Uterus (tissue), 4 donors: ENCODE data around the gene ZBTB2. TPM values are rescaled to one million over a fixed set of nuclear protein-coding genes. Genes with fewer than 3 reads are reported as not detected.
"Not testable (repeated sequence)": the region's sequence is repeated elsewhere in the genome, so short reads cannot be mapped to it uniquely, and the experiment has no call there.

Source experiments
- DNase-seq, 2 donors: peaks; one replicate each; pipeline ENCODE4 v3.0.0-alpha.2; 2019 to 2020
- H3K27ac ChIP-seq, 2 donors: fragments of 200-600 bp; sonication (generic); 1 replicate in 1 of 2; 2 replicates in 1 of 2; pipeline ENCODE4 v1.5.1; 2016 to 2018
- H3K27me3 ChIP-seq, 2 donors: fragments of 200-600 bp; sonication (generic); one replicate each; pipeline ENCODE4 v1.5.1; 2018 to 2019; ENCODE audit warnings: control low read depth in 1 of 2
- H3K36me3 ChIP-seq, 2 donors: fragments of 200-600 bp; sonication (generic); one replicate each; pipeline ENCODE4 v1.5.1; 2019; ENCODE audit warnings: control low read depth in 1 of 2
- H3K4me1 ChIP-seq, 2 donors: fragments of 200-600 bp; sonication (generic); one replicate each; pipeline ENCODE4 v1.5.1; 2018 to 2019; ENCODE audit warnings: control low read depth in 1 of 2
- H3K4me3 ChIP-seq, 2 donors: fragments of 200-600 bp; sonication (generic); 1 replicate in 1 of 2; 2 replicates in 1 of 2; pipeline ENCODE4 v1.5.1; 2018 to 2019; ENCODE audit warnings: mild to moderate bottlenecking in 1 of 2
- H3K9me3 ChIP-seq, 2 donors: fragments of 200-600 bp; sonication (generic); one replicate each; pipeline ENCODE4 v1.5.1; 2019; ENCODE audit warnings: control low read depth in 1 of 2
- CTCF ChIP-seq, 4 experiments: fragments of 200-600 bp in 2 of 4; fragments of 450-650 bp in 2 of 4; sonication (generic) in 2 of 4; IDR thresholded peaks; one replicate each; pipeline ENCODE4 v1.5.1; 2016 to 2019; ENCODE audit warnings: antibody characterized with exemption in 4 of 4, mild to moderate bottlenecking in 2 of 4, moderate library complexity in 1 of 4
- POLR2A ChIP-seq, 2 donors: fragments of 450-650 bp; IDR thresholded peaks; one replicate each; pipeline ENCODE4 v1.6.1; 2016; ENCODE audit warnings: antibody characterized with exemption in 2 of 2, mild to moderate bottlenecking in 1 of 2, moderate library complexity in 1 of 2
- intact Hi-C: fragments of 100-400 bp; cut with DNase I; formaldehyde crosslinking; loops from one replicate; pipeline ENCODE4 v1.15.1; 2023; ENCODE audit warnings: low total_unique reads
- total RNA-seq, 4 donors: library from RNA; depleted of rRNA in 3 of 4; stranded (reverse); fragments of >200 nt in 3 of 4; gene quantifications; one replicate each; pipeline versions ENCODE4 v1.1.0 to v1.2.4, GENCODE V29; 2014 to 2023
- donor health status: DM: yes; HTN: yes; CAD: no.

Gene ZBTB2
- total RNA-seq, 4 donors from 2014 or later: 3.6 to 17.5 (median 6.8) TPM

- H3K9me3 ChIP-seq: no peaks in the 10 kb centered on the region
- intact Hi-C loops: no loop called here
- no peaks in the 10 kb centered on the region for H3K4me1 ChIP-seq
- H3K27me3 ChIP-seq: no peaks in the 10 kb centered on the region
- TF ChIP-seq CTCF (IDR thresholded peaks at IDR 0.05) (no peak), POLR2A (IDR thresholded peaks at IDR 0.05) (no peak)
- no peaks in the 10 kb centered on the region for H3K36me3 ChIP-seq
- H3K27ac ChIP-seq: no peak overlapping the region
- no peak for DNase-seq
- H3K4me3 ChIP-seq: no peak overlapping the region
Observed at GRCh38 chr6:151370509-151371078, 20.8 kb downstream of the ZBTB2 start.

GRCh38 chr6:151365233-151365632 lies 26.1 kb downstream of the ZBTB2 start:
- Histone ChIP-seq H3K4me3 (no peak overlapping the region), H3K4me1 (no peaks in the 10 kb centered on the region), H3K9me3 (no peaks in the 10 kb centered on the region), H3K36me3 (no peaks in the 10 kb centered on the region), H3K27me3 (no peaks in the 10 kb centered on the region), H3K27ac (no peak overlapping the region)
- TF ChIP-seq POLR2A (IDR thresholded peaks at IDR 0.05) (no peak), CTCF (IDR thresholded peaks at IDR 0.05) (no peak)
- intact Hi-C loops: no loop called here
- DNase-seq: no peak

GRCh38 chr6:151359486-151359885 lies 31.9 kb downstream of the ZBTB2 start:
- H3K9me3 ChIP-seq: no peaks in the 10 kb centered on the region
- intact Hi-C loops: no loop called here
- H3K27ac ChIP-seq: no peak overlapping the region
- TF ChIP-seq POLR2A (IDR thresholded peaks at IDR 0.05): no peak
- no peak for TF ChIP-seq CTCF (IDR thresholded peaks at IDR 0.05)
- H3K4me1 ChIP-seq: no peaks in the 10 kb centered on the region
- no peak overlapping the region for H3K4me3 ChIP-seq
- H3K36me3 ChIP-seq: no peaks in the 10 kb centered on the region
- DNase-seq: no peak
- no peaks in the 10 kb centered on the region for H3K27me3 ChIP-seq

- no peak overlapping the region for H3K27ac ChIP-seq
- no peak for DNase-seq
- no peaks in the 10 kb centered on the region for H3K4me1 ChIP-seq
- TF ChIP-seq POLR2A (IDR thresholded peaks at IDR 0.05) (no peak), CTCF (IDR thresholded peaks at IDR 0.05) (no peak)
- no peaks in the 10 kb centered on the region for H3K27me3 ChIP-seq
- intact Hi-C loops: no loop called here
- H3K4me3 ChIP-seq: no peak overlapping the region
- no peaks in the 10 kb centered on the region for H3K9me3 ChIP-seq
- no peaks in the 10 kb centered on the region for H3K36me3 ChIP-seq
Observed at GRCh38 chr6:151358475-151358874, 32.9 kb downstream of the ZBTB2 start.

GRCh38 chr6:151357758-151358436 lies 33.5 kb downstream of the ZBTB2 start:
- DNase-seq: no peak
- intact Hi-C loops: no loop called here
- Histone ChIP-seq H3K27ac (no peak overlapping the region), H3K9me3 (no peaks in the 10 kb centered on the region), H3K36me3 (no peaks in the 10 kb centered on the region), H3K4me3 (no peak overlapping the region), H3K27me3 (no peaks in the 10 kb centered on the region), H3K4me1 (no peaks in the 10 kb centered on the region)
- no peak for TF ChIP-seq POLR2A (IDR thresholded peaks at IDR 0.05)
- no peak for TF ChIP-seq CTCF (IDR thresholded peaks at IDR 0.05)

- H3K27ac ChIP-seq, intact Hi-C loops, H3K36me3 ChIP-seq, DNase-seq, H3K4me1 ChIP-seq, H3K27me3 ChIP-seq, H3K9me3 ChIP-seq, H3K4me3 ChIP-seq: not testable (repeated sequence)
Observed at GRCh38 chr6:151356983-151357382, 34.4 kb downstream of the ZBTB2 start.
